Measurements from ENCODE around the gene SPATA13. TPM values are rescaled to one million over a fixed set of nuclear protein-coding genes. Genes with fewer than 3 reads are reported as not detected.
A peak's percentile ranks its signal among the peaks of the same experiment; 100 is the strongest.

The SPATA13 gene
- total RNA-seq, 2 donors from 2014 or later: 85.2 to 163 TPM

GRCh38 chr13:24226762-24227161 lies 66.2 kb downstream of the SPATA13 start:
- no peak for DNase-seq (ENCODE audit: low spot score)
- Histone ChIP-seq H3K9me3 (no peaks in the 10 kb centered on the region), H3K27me3 (replicated peaks; ENCODE audit: insufficient read depth) (no peaks in the 10 kb centered on the region), H3K4me3 (no peak overlapping the region), H3K4me1 (replicated peaks) (no peaks in the 10 kb centered on the region), H3K36me3 (peaks cover 0 to 4% of the 10 kb centered on the region in 2 donors), H3K27ac (no peak overlapping the region)
- intact Hi-C loops (cut with DNase I): loop anchor here (5.0 kb wide), 1 partner anchor 304 kb away; no protein-coding TSS in a partner anchor
- 80% methylated on average over 3 of the region's 3 CpGs for WGBS
- no peak for TF ChIP-seq POLR2AphosphoS5 (IDR thresholded peaks at IDR 0.05)
- TF ChIP-seq POLR2A (IDR thresholded peaks at IDR 0.05): no peak
- TF ChIP-seq CTCF (IDR thresholded peaks at IDR 0.05): no peak

GRCh38 chr13:24228852-24229458 lies 68.4 kb downstream of the SPATA13 start:
- Histone ChIP-seq H3K9me3 (no peaks in the 10 kb centered on the region), H3K4me3 (no peak overlapping the region), H3K4me1 (replicated peaks) (no peaks in the 10 kb centered on the region), H3K27ac (no peak overlapping the region), H3K27me3 (replicated peaks; ENCODE audit: insufficient read depth) (no peaks in the 10 kb centered on the region), H3K36me3 (no peaks in the 10 kb centered on the region)
- no peak for DNase-seq (ENCODE audit: low spot score)
- TF ChIP-seq POLR2AphosphoS5 (IDR thresholded peaks at IDR 0.05) (peak; percentile 36), POLR2A (IDR thresholded peaks at IDR 0.05) (no peak), CTCF (IDR thresholded peaks at IDR 0.05) (peak; percentile 55 to 74 (median 67))
- intact Hi-C loops (cut with DNase I): loop anchor here (5.0 kb wide), 1 partner anchor 307 kb away; no protein-coding TSS in a partner anchor
- WGBS: 44% methylated on average over 4 of the region's 4 CpGs

- no peak for DNase-seq (ENCODE audit: low spot score)
- no peaks in the 10 kb centered on the region for H3K27me3 ChIP-seq (replicated peaks; ENCODE audit: insufficient read depth)
- intact Hi-C loops (cut with DNase I): no loop called here
These were observed 70.0 kb downstream of the SPATA13 start for GRCh38 chr13:24230428-24231072.

GRCh38 chr13:24231377-24231776 lies 70.9 kb downstream of the SPATA13 start:
- 94% methylated on average over 3 of the region's 3 CpGs for WGBS
- intact Hi-C loops (cut with DNase I): no loop called here
- no peak overlapping the region for H3K27ac ChIP-seq
- H3K4me1 ChIP-seq (replicated peaks): no peaks in the 10 kb centered on the region
- TF ChIP-seq CTCF (IDR thresholded peaks at IDR 0.05) (no peak), POLR2A (IDR thresholded peaks at IDR 0.05) (no peak), POLR2AphosphoS5 (IDR thresholded peaks at IDR 0.05) (no peak)
- no peaks in the 10 kb centered on the region for H3K9me3 ChIP-seq
- H3K4me3 ChIP-seq: no peak overlapping the region
- no peaks in the 10 kb centered on the region for H3K36me3 ChIP-seq
- no peak for DNase-seq (ENCODE audit: low spot score)
- no peaks in the 10 kb centered on the region for H3K27me3 ChIP-seq (replicated peaks; ENCODE audit: insufficient read depth)

More at GRCh38 chr13:24230428-24231072, 70.0 kb downstream of the SPATA13 start:
- Histone ChIP-seq H3K4me1 (replicated peaks) (no peaks in the 10 kb centered on the region), H3K4me3 (no peak overlapping the region), H3K27ac (no peak overlapping the region), H3K36me3 (no peaks in the 10 kb centered on the region), H3K9me3 (no peaks in the 10 kb centered on the region)
- no peak for TF ChIP-seq CTCF (IDR thresholded peaks at IDR 0.05)
- no peak for TF ChIP-seq POLR2AphosphoS5 (IDR thresholded peaks at IDR 0.05)
- no peak for TF ChIP-seq POLR2A (IDR thresholded peaks at IDR 0.05)
- 85% methylated on average over 12 of the region's 12 CpGs for WGBS

GRCh38 chr13:24232037-24232436 lies 71.5 kb downstream of the SPATA13 start:
- DNase-seq (ENCODE audit: low spot score): no peak
- 84% methylated on average over 5 of the region's 5 CpGs for WGBS
- intact Hi-C loops (cut with DNase I): no loop called here
- no peak overlapping the region for H3K27ac ChIP-seq
- H3K4me1 ChIP-seq (replicated peaks): no peaks in the 10 kb centered on the region
- no peak overlapping the region for H3K4me3 ChIP-seq
- H3K36me3 ChIP-seq: no peaks in the 10 kb centered on the region
- TF ChIP-seq POLR2A (IDR thresholded peaks at IDR 0.05) (no peak), CTCF (IDR thresholded peaks at IDR 0.05) (no peak), POLR2AphosphoS5 (IDR thresholded peaks at IDR 0.05) (no peak)
- no peaks in the 10 kb centered on the region for H3K27me3 ChIP-seq (replicated peaks; ENCODE audit: insufficient read depth)
- H3K9me3 ChIP-seq: no peaks in the 10 kb centered on the region
